Ovary (tissue), 3 donors: ENCODE results near the gene CEACAM21.

Experiments used
- CTCF ChIP-seq, 3 donors: fragments of 450-650 bp in 2 of 3; fragments of 200-600 bp in 1 of 3; IDR thresholded peaks; one replicate each; pipeline versions ENCODE4 v1.5.1 to v1.8.0; 2016 to 2022; ENCODE audit warnings: antibody characterized with exemption in 3 of 3, mild to moderate bottlenecking in 1 of 3
- EP300 ChIP-seq: sonication (generic); formaldehyde crosslinking; IDR thresholded peaks from one replicate; pipeline ENCODE4 v1.6.1; 2017; ENCODE audit warnings: antibody characterized with exemption
- POLR2A ChIP-seq: fragments of 450-650 bp; IDR thresholded peaks from one replicate; pipeline ENCODE4 v1.6.1; 2017; ENCODE audit warnings: antibody characterized with exemption, mild to moderate bottlenecking, moderate library complexity
- donor health status: DM: no; HTN: no; CAD: no.

GRCh38 chr19:41563854-41564514 lies 12.0 kb upstream of the CEACAM21 start:
- TF ChIP-seq CTCF (IDR thresholded peaks at IDR 0.05) (no peak), POLR2A (no peak), EP300 (no peak)
